Thyroid gland (tissue), 4 donors: ENCODE measurements around the gene RAB31. TPM values are rescaled to one million over a fixed set of nuclear protein-coding genes. Genes with fewer than 3 reads are reported as not detected.

Experiments used
- DNase-seq, 2 donors: peaks; one replicate each; pipeline ENCODE4 v3.0.0-alpha.2; 2019
- H3K27ac ChIP-seq, 3 donors: fragments of 200-600 bp; sonication (generic); 1 replicate in 2 of 3; 2 replicates in 1 of 3; pipeline ENCODE4 v1.5.1; 2016 to 2019; ENCODE audit warnings: mild to moderate bottlenecking in 1 of 3, moderate library complexity in 1 of 3
- H3K27me3 ChIP-seq: fragments of 200-600 bp; sonication (generic); one replicate; pipeline ENCODE4 v1.5.1; 2019
- H3K36me3 ChIP-seq, 2 donors: fragments of 200-600 bp; sonication (generic); one replicate each; pipeline ENCODE4 v1.5.1; 2016 to 2019
- H3K4me1 ChIP-seq, 2 donors: fragments of 200-600 bp; sonication (generic); one replicate each; pipeline ENCODE4 v1.5.1; 2017 to 2019
- H3K4me3 ChIP-seq, 3 donors: fragments of 200-600 bp; sonication (generic); replicated peaks in 1 of 3; 1 replicate in 2 of 3; 2 replicates in 1 of 3; pipeline ENCODE4 v1.5.1; 2016; ENCODE audit warnings: mild to moderate bottlenecking in 1 of 3
- H3K9me3 ChIP-seq: fragments of 200-600 bp; sonication (generic); one replicate; pipeline ENCODE4 v1.5.1; 2017
- CTCF ChIP-seq, 6 experiments: fragments of 200-600 bp in 3 of 6; fragments of 450-650 bp in 3 of 6; sonication (generic) in 3 of 6; IDR thresholded peaks; one replicate each; pipeline ENCODE4 v1.5.1; 2016 to 2019; ENCODE audit warnings: antibody characterized with exemption in 6 of 6, mild to moderate bottlenecking in 2 of 6, inconsistent platforms in 1 of 6, moderate library complexity in 1 of 6
- POLR2A ChIP-seq, 2 donors: fragments of 450-650 bp; IDR thresholded peaks; one replicate each; pipeline ENCODE4 v1.6.1; 2017; ENCODE audit warnings: antibody characterized with exemption in 2 of 2, mild to moderate bottlenecking in 2 of 2, moderate library complexity in 1 of 2
- WGBS, 2 donors: methylation state at CpG; one replicate each; pipeline ENCODE4 v1.1.5; 2017; 5-methylcytosine and 5-hydroxymethylcytosine counted together
- intact Hi-C: fragments of 100-400 bp; cut with DNase I; formaldehyde crosslinking; loops from one replicate; pipeline ENCODE4 v1.15.1; 2023
- total RNA-seq, 4 donors: library from RNA; depleted of rRNA; stranded (reverse); fragments of >200 nt; gene quantifications; one replicate each; pipeline ENCODE4 v1.2.3, GENCODE V29; 2016

RAB31 gene
- total RNA-seq, 4 donors from 2014 or later: 33.9 to 72.7 (median 40.8) TPM

- WGBS, 2 donors: 88% methylated on average over 10 of the region's 10 CpGs
- DNase-seq: no peak
- Histone ChIP-seq H3K27ac (no peak overlapping the region), H3K27me3 (no peaks in the 10 kb centered on the region), H3K4me3 (no peak overlapping the region), H3K4me1 (peaks cover 22 to 28% of the 10 kb centered on the region in 2 donors), H3K9me3 (no peaks in the 10 kb centered on the region), H3K36me3 (no peaks in the 10 kb centered on the region)
- TF ChIP-seq CTCF (IDR thresholded peaks at IDR 0.05) (no peak), POLR2A (IDR thresholded peaks at IDR 0.05) (no peak)
- intact Hi-C loops: no loop called here
Measured at GRCh38 chr18:9715978-9716774, 8.1 kb downstream of the RAB31 start.

GRCh38 chr18:9716780-9717563, 8.9 kb downstream of the RAB31 start:
- WGBS, 2 donors: 85 to 90% methylated on average over 8 of the region's 8 CpGs
- intact Hi-C loops: no loop called here
- H3K27ac ChIP-seq: no peak overlapping the region

GRCh38 chr18:9719421-9719981, 11.4 kb downstream of the RAB31 start:
- Histone ChIP-seq H3K36me3 (no peaks in the 10 kb centered on the region), H3K27ac (peak overlapping the region; percentile 44 to 81 (median 62)), H3K27me3 (no peaks in the 10 kb centered on the region), H3K9me3 (no peaks in the 10 kb centered on the region), H3K4me3 (no peak overlapping the region), H3K4me1 (peaks cover 4 to 5% of the 10 kb centered on the region in 2 donors)
- intact Hi-C loops: no loop called here
- peak in 2 of 6 experiments; percentile 5 to 26 for TF ChIP-seq CTCF (IDR thresholded peaks at IDR 0.05)
- no peak for TF ChIP-seq POLR2A (IDR thresholded peaks at IDR 0.05)
- DNase-seq: peak; percentile 96
- WGBS, 2 donors: 17 to 33% methylated on average over 12 of the region's 12 CpGs

More at GRCh38 chr18:9716780-9717563, 8.9 kb downstream of the RAB31 start:
- H3K9me3 ChIP-seq: no peaks in the 10 kb centered on the region
- TF ChIP-seq POLR2A (IDR thresholded peaks at IDR 0.05) (no peak), CTCF (IDR thresholded peaks at IDR 0.05) (no peak)
- peaks cover 14 to 20% of the 10 kb centered on the region in 2 donors for H3K4me1 ChIP-seq
- no peaks in the 10 kb centered on the region for H3K36me3 ChIP-seq
- no peak overlapping the region for H3K4me3 ChIP-seq
- H3K27me3 ChIP-seq: no peaks in the 10 kb centered on the region
- DNase-seq: no peak

GRCh38 chr18:9720327-9720726, 12.2 kb downstream of the RAB31 start:
- Histone ChIP-seq H3K36me3 (no peaks in the 10 kb centered on the region), H3K4me3 (no peak overlapping the region), H3K4me1 (peaks cover 4 to 5% of the 10 kb centered on the region in 2 donors), H3K9me3 (no peaks in the 10 kb centered on the region), H3K27ac (peak overlapping the region; percentile 45 to 81 (median 62)), H3K27me3 (no peaks in the 10 kb centered on the region)
- WGBS, 2 donors: 90 to 92% methylated on average over 8 of the region's 8 CpGs
- TF ChIP-seq POLR2A (IDR thresholded peaks at IDR 0.05) (no peak), CTCF (IDR thresholded peaks at IDR 0.05) (no peak)
- intact Hi-C loops: no loop called here
- no peak for DNase-seq
